ENCODE results near the gene NUP153.
"Not testable (repeated sequence)": the region's sequence is repeated elsewhere in the genome, so short reads cannot be mapped to it uniquely, and the experiment has no call there.

NUP153 gene

GRCh38 chr6:17706580-17707370 is at the start of gene NUP153:
NUP153 (minus strand) TSS chr6:17706925; CDS start chr6:17706387, 538 bp downstream.
- DNase-seq = peak; percentile 100

DNA sequence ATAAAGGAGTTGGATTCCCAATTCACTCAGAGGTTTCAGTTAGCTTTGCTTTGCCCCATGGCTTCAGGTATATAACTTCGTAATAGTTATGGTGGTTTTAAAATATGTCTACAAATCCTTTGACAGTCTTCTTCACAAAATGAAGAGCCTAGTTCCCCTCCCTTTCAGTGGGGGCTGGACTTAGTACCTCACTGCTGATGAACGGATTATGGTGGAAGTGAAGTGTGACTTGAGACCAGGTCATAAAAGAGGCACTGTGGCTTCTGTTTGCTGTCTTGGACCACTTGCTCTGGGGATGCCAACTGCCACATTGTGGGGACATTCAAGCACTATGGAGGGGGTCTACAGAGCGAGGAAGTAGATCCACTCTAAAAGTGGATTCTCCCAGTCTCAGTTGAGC is 47.5 kb upstream of the NUP153 start:
- DNase-seq = no peak

DNA sequence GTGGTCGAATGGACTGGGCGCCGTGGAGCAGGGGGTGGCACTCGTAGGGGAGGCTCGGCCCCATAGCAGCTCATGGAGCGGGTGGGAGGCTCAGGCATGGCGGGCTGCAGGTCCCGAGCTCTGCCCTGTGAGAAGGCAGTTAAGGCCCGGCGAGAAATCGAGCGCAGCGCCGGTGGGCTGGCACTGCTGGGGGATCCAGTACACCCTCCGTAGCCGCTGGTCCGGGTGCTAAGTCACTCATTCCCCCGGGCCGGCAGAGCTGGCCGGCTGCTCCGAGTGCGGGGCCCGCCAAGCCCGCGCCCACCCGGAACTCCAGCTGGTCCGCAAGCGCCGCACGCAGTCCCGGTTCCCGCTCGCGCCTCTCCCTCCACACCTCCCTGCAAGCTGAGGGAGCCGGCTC is 38.6 kb upstream of the NUP153 start:
- DNase-seq = not testable (repeated sequence)

DNA sequence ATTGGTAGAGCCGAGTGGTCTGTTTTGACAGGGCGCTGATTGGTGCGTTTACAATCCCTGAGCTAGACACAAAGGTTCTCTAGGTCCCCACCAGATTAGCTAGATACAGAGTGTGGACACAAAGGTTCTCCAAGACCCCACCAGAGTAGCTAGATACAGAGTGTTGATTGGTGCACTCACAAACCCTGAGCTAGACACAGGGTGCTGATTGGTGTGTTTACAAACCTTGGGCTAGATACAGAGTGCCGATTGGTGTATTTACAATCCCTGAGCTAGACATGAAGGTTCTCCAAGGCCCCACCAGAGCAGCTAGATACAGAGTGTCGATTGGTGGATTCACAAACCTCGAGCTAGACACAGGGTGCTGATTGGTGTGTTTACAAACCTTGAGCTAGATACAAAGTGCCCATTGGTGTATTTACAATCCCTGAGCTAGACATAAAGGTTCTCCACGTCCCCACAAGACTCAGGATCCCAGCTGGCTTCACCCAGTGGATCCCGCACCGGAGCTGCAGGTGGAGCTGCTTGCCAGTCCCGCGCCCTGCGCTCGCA is 38.1 kb upstream of the NUP153 start:
- not testable (repeated sequence) for DNase-seq

DNA sequence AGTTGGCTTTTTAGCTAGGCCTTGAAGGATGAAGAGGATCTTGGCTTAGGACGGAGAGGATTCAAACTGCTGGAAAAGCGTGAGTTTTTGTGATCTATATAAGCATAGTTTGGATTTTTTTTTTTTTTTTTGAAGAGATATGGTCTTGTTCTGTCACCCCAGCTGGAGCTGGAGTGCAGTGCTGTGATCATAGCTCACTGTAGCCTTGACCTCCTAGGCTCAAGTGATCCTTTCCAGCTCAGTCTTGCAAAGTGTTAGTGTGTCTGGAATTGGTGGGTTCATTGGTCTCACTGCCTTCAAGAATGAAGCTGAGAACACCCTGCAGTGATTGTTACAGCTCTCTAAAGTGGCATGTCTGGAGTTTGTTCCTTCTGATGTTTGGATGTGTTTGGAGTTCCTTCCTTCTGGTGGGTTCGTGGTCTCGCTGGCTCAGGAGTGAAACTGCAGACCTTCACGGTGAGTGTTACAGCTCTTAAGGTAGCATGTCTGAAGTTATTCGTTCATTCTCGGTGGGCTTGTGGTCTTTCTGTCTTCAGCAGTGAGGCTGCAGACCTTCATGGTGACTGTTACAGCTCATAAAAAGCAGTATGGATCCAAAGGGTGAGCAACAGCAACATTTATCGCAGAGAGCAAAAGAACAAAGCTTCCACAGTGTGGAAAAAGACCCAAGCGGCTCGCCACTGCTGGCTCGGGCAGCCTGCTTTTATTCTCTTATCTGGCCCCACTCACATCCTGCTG is 37.5 kb upstream of the NUP153 start:
- no peak for DNase-seq

- no peak for DNase-seq
Measured at GRCh38 chr6:17741507-17741906, 34.8 kb upstream of the NUP153 start.

GRCh38 chr6:17740559-17741220 is 34.0 kb upstream of the NUP153 start:
- DNase-seq = no peak

- no peak for DNase-seq
Measured at GRCh38 chr6:17737704-17738252, 31.1 kb upstream of the NUP153 start.

- not testable (repeated sequence) for DNase-seq
Measured at GRCh38 chr6:17735311-17735710, 28.6 kb upstream of the NUP153 start.

GRCh38 chr6:17730078-17730704 is 23.5 kb upstream of the NUP153 start:
- DNase-seq = no peak

DNA sequence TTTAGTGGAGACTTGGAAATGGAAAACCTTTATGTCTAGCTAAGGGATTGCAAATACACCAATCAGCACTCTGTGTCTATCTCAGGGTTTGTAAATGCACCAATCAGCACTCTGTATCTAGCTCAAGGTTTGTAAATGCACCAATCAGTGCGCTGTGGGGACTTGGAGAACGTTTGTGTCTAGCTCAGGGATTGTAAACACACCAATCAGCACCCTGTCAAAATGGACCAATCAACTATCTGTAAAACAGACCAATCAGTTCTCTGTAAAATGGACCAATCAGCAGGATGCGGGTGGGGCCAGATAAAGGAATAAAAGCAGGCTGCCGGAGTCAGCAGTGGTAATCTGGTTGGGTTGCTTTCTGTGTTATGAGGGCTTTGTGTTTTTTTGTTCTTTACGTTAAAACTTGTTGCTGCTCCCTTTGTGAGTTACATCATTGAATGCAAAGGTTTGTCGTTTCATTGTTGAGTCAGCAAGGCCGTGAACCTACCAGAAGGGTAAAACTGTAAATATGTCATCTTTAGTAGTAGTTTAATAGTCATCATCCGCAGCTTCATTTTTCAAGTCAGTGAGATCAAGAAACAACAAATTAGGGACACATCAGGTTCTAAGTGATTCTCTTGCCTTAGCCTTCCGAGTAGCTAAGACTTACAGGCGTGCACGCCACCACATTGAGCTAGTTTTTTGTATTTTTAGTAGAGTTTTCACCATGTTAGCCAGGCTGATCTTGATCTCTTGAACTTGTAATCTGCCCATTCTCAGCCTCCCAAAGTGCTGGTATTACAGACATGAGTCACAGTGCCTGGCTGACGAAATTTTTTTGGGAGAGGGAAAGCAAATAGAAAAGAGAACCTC is 22.7 kb upstream of the NUP153 start:
- no peak for DNase-seq

GRCh38 chr6:17728551-17729222 is 22.0 kb upstream of the NUP153 start:
- DNase-seq = no peak

- no peak for DNase-seq
Measured at GRCh38 chr6:17725083-17725482, 18.4 kb upstream of the NUP153 start.

- DNase-seq = no peak
Measured at GRCh38 chr6:17724341-17724740, 17.6 kb upstream of the NUP153 start.

GRCh38 chr6:17721671-17722070 is 14.9 kb upstream of the NUP153 start:
- no peak for DNase-seq

DNA sequence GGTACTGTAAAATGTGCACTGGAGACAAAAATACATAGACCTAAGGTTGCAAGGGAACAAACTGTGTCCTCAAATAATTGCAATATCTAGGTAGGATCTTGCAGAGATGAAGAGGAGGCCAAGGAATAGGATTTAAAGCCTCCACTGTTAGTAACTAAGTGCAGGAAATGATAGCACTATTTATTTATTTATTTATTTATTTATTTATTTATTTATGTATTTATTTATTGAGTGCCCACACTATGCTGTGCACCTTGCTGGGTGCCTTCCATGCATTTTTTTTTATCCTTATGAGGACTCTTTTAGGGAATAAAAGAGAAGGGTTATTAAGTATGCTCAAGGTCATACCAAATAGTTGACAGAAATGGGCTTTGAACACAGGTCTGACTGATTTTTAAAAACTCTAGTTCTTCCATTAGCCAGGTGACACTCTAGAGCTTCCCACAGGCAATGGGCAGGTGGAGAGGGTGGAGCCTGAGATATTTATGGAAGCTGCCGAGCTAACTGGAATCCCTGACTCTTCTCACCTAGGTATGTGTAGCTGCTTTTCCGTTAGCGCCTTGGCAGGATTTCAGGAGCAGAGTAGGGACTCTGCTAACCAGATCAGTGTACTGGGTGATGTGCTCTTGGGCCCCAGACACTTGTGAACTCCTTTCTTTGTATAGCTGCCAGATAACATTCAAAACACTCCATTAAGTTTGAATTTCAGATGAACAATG is 12.8 kb upstream of the NUP153 start:
- no peak for DNase-seq

- no peak for DNase-seq
Measured at GRCh38 chr6:17716221-17716620, 9.5 kb upstream of the NUP153 start.

- DNase-seq = no peak
Measured at GRCh38 chr6:17714879-17715851, 8.4 kb upstream of the NUP153 start.

- no peak for DNase-seq
Measured at GRCh38 chr6:17714177-17714576, 7.5 kb upstream of the NUP153 start.
